ENCODE measurements around the gene ZC3H14.

ZC3H14 gene

DNA sequence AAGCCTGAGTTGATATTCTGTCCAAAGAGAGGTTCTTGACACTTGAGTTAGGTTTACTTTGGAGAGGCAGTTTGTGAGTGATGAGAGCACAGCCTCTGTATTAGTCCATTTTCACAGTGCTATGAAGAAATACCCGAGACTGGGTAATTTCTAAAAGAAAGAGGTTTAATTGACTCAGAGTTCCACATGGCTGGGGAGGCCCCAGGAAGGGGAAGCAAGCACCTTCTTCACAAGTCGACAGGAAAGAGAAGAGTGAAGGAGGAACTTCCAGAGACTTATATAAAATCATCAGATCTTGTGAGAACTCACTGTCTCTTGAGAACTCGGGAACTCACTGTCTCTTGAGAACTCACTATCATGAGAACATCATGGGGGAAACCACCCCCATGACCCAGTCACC lies 5.4 kb downstream of the ZC3H14 start:
- no peak for ATAC-seq (ENCODE audit: low read depth)
- no peak overlapping the region for H3K4me3 ChIP-seq (ENCODE audit: severe bottlenecking)
- H3K9me3 ChIP-seq (ENCODE audit: severe bottlenecking) = no peaks in the 10 kb centered on the region
- H3K27me3 ChIP-seq (ENCODE audit: insufficient read depth, poor library complexity, severe bottlenecking) = no peaks in the 10 kb centered on the region
- no peak for DNase-seq (ENCODE audit: low spot score)
- no peak overlapping the region for H3K27ac ChIP-seq (ENCODE audit: poor library complexity, severe bottlenecking)
- H3K36me3 ChIP-seq (ENCODE audit: low read depth) = peaks cover 84% of the 10 kb centered on the region
- TF ChIP-seq, protein P1, sequence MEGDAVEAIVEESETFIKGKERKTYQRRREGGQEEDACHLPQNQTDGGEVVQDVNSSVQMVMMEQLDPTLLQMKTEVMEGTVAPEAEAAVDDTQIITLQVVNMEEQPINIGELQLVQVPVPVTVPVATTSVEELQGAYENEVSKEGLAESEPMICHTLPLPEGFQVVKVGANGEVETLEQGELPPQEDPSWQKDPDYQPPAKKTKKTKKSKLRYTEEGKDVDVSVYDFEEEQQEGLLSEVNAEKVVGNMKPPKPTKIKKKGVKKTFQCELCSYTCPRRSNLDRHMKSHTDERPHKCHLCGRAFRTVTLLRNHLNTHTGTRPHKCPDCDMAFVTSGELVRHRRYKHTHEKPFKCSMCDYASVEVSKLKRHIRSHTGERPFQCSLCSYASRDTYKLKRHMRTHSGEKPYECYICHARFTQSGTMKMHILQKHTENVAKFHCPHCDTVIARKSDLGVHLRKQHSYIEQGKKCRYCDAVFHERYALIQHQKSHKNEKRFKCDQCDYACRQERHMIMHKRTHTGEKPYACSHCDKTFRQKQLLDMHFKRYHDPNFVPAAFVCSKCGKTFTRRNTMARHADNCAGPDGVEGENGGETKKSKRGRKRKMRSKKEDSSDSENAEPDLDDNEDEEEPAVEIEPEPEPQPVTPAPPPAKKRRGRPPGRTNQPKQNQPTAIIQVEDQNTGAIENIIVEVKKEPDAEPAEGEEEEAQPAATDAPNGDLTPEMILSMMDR (IDR thresholded peaks at IDR 0.05; ENCODE audit: poor library complexity, severe bottlenecking) = no peak
- H3K4me1 ChIP-seq (ENCODE audit: insufficient read depth, poor library complexity, severe bottlenecking) = peaks cover 10% of the 10 kb centered on the region

DNA sequence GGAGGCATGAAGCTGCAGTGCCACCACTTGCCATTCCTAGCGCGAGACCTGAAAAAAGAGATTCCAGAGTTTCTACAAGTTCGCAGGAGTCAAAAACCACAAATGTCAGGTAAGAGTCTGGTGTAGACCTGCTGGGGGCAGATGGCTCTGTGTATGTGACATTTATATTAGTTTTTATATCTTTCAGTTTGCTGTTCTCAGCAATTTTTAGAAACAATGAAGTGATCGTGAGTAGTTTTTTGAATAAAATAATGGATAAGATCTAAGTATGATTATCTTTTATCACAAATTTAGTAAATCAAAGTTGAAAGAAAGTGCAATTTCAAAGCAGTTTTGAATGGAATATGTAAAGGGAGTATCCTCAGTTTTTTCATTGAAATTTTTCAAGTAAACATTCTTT lies 9.3 kb downstream of the ZC3H14 start:
- no peak for ATAC-seq (ENCODE audit: low read depth)
- H3K27me3 ChIP-seq (ENCODE audit: insufficient read depth, poor library complexity, severe bottlenecking) = no peaks in the 10 kb centered on the region
- H3K4me1 ChIP-seq (ENCODE audit: insufficient read depth, poor library complexity, severe bottlenecking) = no peaks in the 10 kb centered on the region
- H3K9me3 ChIP-seq (ENCODE audit: severe bottlenecking) = no peaks in the 10 kb centered on the region
- TF ChIP-seq, protein P1 (IDR thresholded peaks at IDR 0.05; ENCODE audit: poor library complexity, severe bottlenecking) = no peak
- H3K4me3 ChIP-seq (ENCODE audit: severe bottlenecking) = no peak overlapping the region
- no peak for DNase-seq (ENCODE audit: low spot score)
- H3K27ac ChIP-seq (ENCODE audit: poor library complexity, severe bottlenecking) = no peak overlapping the region
- H3K36me3 ChIP-seq (ENCODE audit: low read depth) = peaks cover 98% of the 10 kb centered on the region

GRCh38 chr14:88576222-88576621 lies 13.4 kb downstream of the ZC3H14 start:
- H3K4me3 ChIP-seq (ENCODE audit: severe bottlenecking) = no peak overlapping the region
- ATAC-seq (ENCODE audit: low read depth) (no peak), DNase-seq (ENCODE audit: low spot score) (no peak)
- no peaks in the 10 kb centered on the region for H3K9me3 ChIP-seq (ENCODE audit: severe bottlenecking)
- H3K36me3 ChIP-seq (ENCODE audit: low read depth) = peaks cover 100% of the 10 kb centered on the region
- no peaks in the 10 kb centered on the region for H3K27me3 ChIP-seq (ENCODE audit: insufficient read depth, poor library complexity, severe bottlenecking)
- H3K4me1 ChIP-seq (ENCODE audit: insufficient read depth, poor library complexity, severe bottlenecking) = no peaks in the 10 kb centered on the region
- TF ChIP-seq, protein P1 (IDR thresholded peaks at IDR 0.05; ENCODE audit: poor library complexity, severe bottlenecking) = no peak
- H3K27ac ChIP-seq (ENCODE audit: poor library complexity, severe bottlenecking) = no peak overlapping the region

DNA sequence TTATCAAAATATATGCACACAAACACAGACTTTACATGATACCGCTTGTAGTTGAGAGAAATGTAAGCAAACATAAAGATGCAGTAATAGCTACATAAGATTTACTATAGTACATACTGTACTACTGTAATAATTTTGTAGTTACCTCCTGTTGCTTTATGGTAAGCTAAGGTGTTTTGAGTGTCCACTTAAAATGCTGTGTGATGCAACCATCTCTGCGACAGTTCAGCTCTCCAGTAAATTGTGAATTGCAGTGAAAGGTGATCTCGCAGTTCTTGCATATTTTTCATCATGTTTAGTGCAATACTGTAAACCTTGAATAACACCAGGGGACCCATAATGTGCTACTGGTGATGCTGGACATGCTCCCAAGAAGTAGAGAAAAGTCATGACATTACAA lies 21.6 kb downstream of the ZC3H14 start:
- TF ChIP-seq, protein P1 (IDR thresholded peaks at IDR 0.05; ENCODE audit: poor library complexity, severe bottlenecking) = no peak
- Histone ChIP-seq H3K27me3 (ENCODE audit: insufficient read depth, poor library complexity, severe bottlenecking) (no peaks in the 10 kb centered on the region), H3K36me3 (ENCODE audit: low read depth) (peaks cover 93% of the 10 kb centered on the region)

GRCh38 chr14:88588081-88588480 lies 25.2 kb downstream of the ZC3H14 start:
- Histone ChIP-seq H3K27me3 (ENCODE audit: insufficient read depth, poor library complexity, severe bottlenecking) (no peaks in the 10 kb centered on the region), H3K36me3 (ENCODE audit: low read depth) (peaks cover 87% of the 10 kb centered on the region), H3K9me3 (ENCODE audit: severe bottlenecking) (no peaks in the 10 kb centered on the region), H3K4me1 (ENCODE audit: insufficient read depth, poor library complexity, severe bottlenecking) (no peaks in the 10 kb centered on the region), H3K27ac (ENCODE audit: poor library complexity, severe bottlenecking) (no peak overlapping the region), H3K4me3 (ENCODE audit: severe bottlenecking) (no peak overlapping the region)
- DNase-seq (ENCODE audit: low spot score) = no peak
- ATAC-seq (ENCODE audit: low read depth) = no peak
- TF ChIP-seq, protein P1 (IDR thresholded peaks at IDR 0.05; ENCODE audit: poor library complexity, severe bottlenecking) = no peak

More for the DNA sequence above, 21.6 kb downstream of the ZC3H14 start:
- Histone ChIP-seq H3K27ac (ENCODE audit: poor library complexity, severe bottlenecking) (no peak overlapping the region), H3K9me3 (ENCODE audit: severe bottlenecking) (no peaks in the 10 kb centered on the region), H3K4me1 (ENCODE audit: insufficient read depth, poor library complexity, severe bottlenecking) (no peaks in the 10 kb centered on the region), H3K4me3 (ENCODE audit: severe bottlenecking) (no peak overlapping the region)
- no peak for DNase-seq (ENCODE audit: low spot score)
- ATAC-seq (ENCODE audit: low read depth) = no peak

Data from RWPE2 (cell line).